CD8-positive, alpha-beta memory T cell (primary cell): ENCODE measurements around the gene BLTP3B. TPM values are rescaled to one million over a fixed set of nuclear protein-coding genes. Genes with fewer than 3 reads are reported as not detected.
A peak's percentile ranks its signal among the peaks of the same experiment; 100 is the strongest.

Experiments
- CTCF ChIA-PET: fragments of 350-600 bp; sonication (Branson Sonifier 250); formaldehyde crosslinking; loops from one replicate; lab custom pipeline; 2021; ENCODE audit warnings: antibody characterized with exemption; lab: Charles Lee
- POLR2A ChIA-PET: fragments of 350-600 bp; sonication (Branson Sonifier 250); formaldehyde crosslinking; loops from one replicate; lab custom pipeline; 2021; ENCODE audit warnings: antibody characterized with exemption; lab: Charles Lee
- DNase-seq, 5 donors: peaks; one replicate each; pipeline versions ENCODE4 v3.0.0 to v3.0.0-alpha.2; 2020 to 2022; ENCODE audit warnings: mixed read lengths in 1 of 5
- H3K27ac ChIP-seq: one replicate; pipeline ENCODE4 v1.7.0; 2013; ENCODE audit warnings: low read depth, mild to moderate bottlenecking, low read length, moderate library complexity
- H3K27me3 ChIP-seq: 2 replicates; pipeline ENCODE4 v1.7.0; 2013; ENCODE audit warnings: low read length, mild to moderate bottlenecking; ENCODE audit not compliant: insufficient read depth, poor library complexity, severe bottlenecking
- H3K36me3 ChIP-seq: 2 replicates; pipeline ENCODE4 v1.7.0; 2013; ENCODE audit warnings: mild to moderate bottlenecking, low read length, moderate library complexity; ENCODE audit not compliant: insufficient read depth
- H3K4me1 ChIP-seq: 2 replicates; pipeline ENCODE4 v1.7.0; 2013; ENCODE audit warnings: mild to moderate bottlenecking, low read length, moderate library complexity; ENCODE audit not compliant: insufficient read depth
- H3K4me3 ChIP-seq: 2 replicates; pipeline ENCODE4 v1.7.0; 2013; ENCODE audit warnings: mild to moderate bottlenecking, low read length
- H3K9me3 ChIP-seq: 2 replicates; pipeline ENCODE4 v1.7.0; 2013; ENCODE audit warnings: mild to moderate bottlenecking, low read length
- H3K27ac Mint-ChIP-seq, 8 donors: one replicate each; pipeline ENCODE4 v1.8.0; 2020 to 2021; ENCODE audit warnings: mixed read lengths in 8 of 8, mild to moderate bottlenecking in 6 of 8, inconsistent platforms in 3 of 8, moderate library complexity in 3 of 8
- H3K27me3 Mint-ChIP-seq, 2 donors: one replicate each; pipeline ENCODE4 v1.8.0; 2020 to 2021; ENCODE audit warnings: mixed read lengths in 2 of 2, mild to moderate bottlenecking in 1 of 2, moderate library complexity in 1 of 2
- H3K36me3 Mint-ChIP-seq, 3 donors: one replicate each; pipeline ENCODE4 v1.8.0; 2020 to 2021; ENCODE audit warnings: mixed read lengths in 3 of 3, inconsistent platforms in 1 of 3, mild to moderate bottlenecking in 1 of 3
- H3K4me1 Mint-ChIP-seq, 3 donors: one replicate each; pipeline ENCODE4 v1.8.0; 2020 to 2021; ENCODE audit warnings: mixed read lengths in 3 of 3, inconsistent platforms in 1 of 3, mild to moderate bottlenecking in 1 of 3
- H3K4me3 Mint-ChIP-seq, 7 donors: one replicate each; pipeline ENCODE4 v1.8.0; 2020 to 2021; ENCODE audit warnings: mixed read lengths in 7 of 7, mild to moderate bottlenecking in 6 of 7, moderate library complexity in 4 of 7, inconsistent platforms in 2 of 7
- H3K9me3 Mint-ChIP-seq, 5 donors: one replicate each; pipeline ENCODE4 v1.8.0; 2020 to 2022; ENCODE audit warnings: mixed read lengths in 5 of 5, mild to moderate bottlenecking in 3 of 5, moderate library complexity in 2 of 5, inconsistent platforms in 1 of 5
- polyA plus RNA-seq: library from polyadenylated mRNA; unstranded; fragments of 300-500 nt; fragmentation: Illumina TruSeq; gene quantifications from one replicate; pipeline ENCODE4 v1.2.3, GENCODE V29; 2021
- total RNA-seq, 2 experiments: library from RNA; stranded (reverse); gene quantifications; one replicate each; pipeline ENCODE4 v1.2.3, GENCODE V29; 2021

BLTP3B gene
- total and polyA plus RNA-seq, 3 experiments from 2014 or later, result 15.2 to 65.1 (median 60.9) TPM

GRCh38 chr12:100123316-100124095 lies 19.2 kb downstream of the BLTP3B start:
- Mint-ChIP-seq H3K4me1 (peaks cover 24 to 47% (median 31%) of the 10 kb centered on the region in 3 donors), H3K4me3 (no peak overlapping the region), H3K9me3 (peaks cover 0 to 5% (median 3%) of the 10 kb centered on the region in 5 donors), H3K27ac (peak overlapping the region in 1 of 8 donors; percentile 38), H3K36me3 (peaks cover 0 to 16% (median 0%) of the 10 kb centered on the region in 3 donors), H3K27me3 (no peaks in the 10 kb centered on the region)
- no peak for DNase-seq
- ChIA-PET CTCF (no interaction called here), POLR2A (interaction anchor here (0.7 kb wide), 1 partner anchor 1600 kb away, joined by 3 read pairs; no protein-coding TSS in a partner anchor)
- H3K27ac ChIP-seq, result no peak overlapping the region
- no peak overlapping the region for H3K4me3 ChIP-seq
- no peaks in the 10 kb centered on the region for H3K27me3 ChIP-seq
- peaks cover 10% of the 10 kb centered on the region for H3K4me1 ChIP-seq
- no peaks in the 10 kb centered on the region for H3K36me3 ChIP-seq
- no peaks in the 10 kb centered on the region for H3K9me3 ChIP-seq

- Mint-ChIP-seq H3K9me3 (peaks cover 0 to 5% (median 3%) of the 10 kb centered on the region in 5 donors), H3K36me3 (peaks cover under 1 to 25% (median 5%) of the 10 kb centered on the region in 3 donors), H3K27ac (no peak overlapping the region), H3K4me1 (peaks cover 12 to 30% (median 16%) of the 10 kb centered on the region in 3 donors), H3K27me3 (no peaks in the 10 kb centered on the region), H3K4me3 (no peak overlapping the region)
- Histone ChIP-seq H3K27ac (no peak overlapping the region), H3K4me3 (no peak overlapping the region), H3K9me3 (no peaks in the 10 kb centered on the region), H3K36me3 (no peaks in the 10 kb centered on the region), H3K4me1 (no peaks in the 10 kb centered on the region), H3K27me3 (no peaks in the 10 kb centered on the region)
- POLR2A ChIA-PET, result no interaction called here
- DNase-seq, result no peak
- CTCF ChIA-PET, result no interaction called here
Observed at GRCh38 chr12:100120355-100120754, 22.3 kb downstream of the BLTP3B start.

GRCh38 chr12:100115291-100115690 lies 27.4 kb downstream of the BLTP3B start:
- peaks cover 8 to 25% (median 9%) of the 10 kb centered on the region in 3 donors for H3K36me3 Mint-ChIP-seq
- H3K27ac ChIP-seq, result no peak overlapping the region

GRCh38 chr12:100114574-100114973 lies 28.1 kb downstream of the BLTP3B start:
- Histone ChIP-seq H3K27ac (no peak overlapping the region), H3K9me3 (no peaks in the 10 kb centered on the region), H3K4me1 (no peaks in the 10 kb centered on the region), H3K36me3 (no peaks in the 10 kb centered on the region), H3K4me3 (no peak overlapping the region), H3K27me3 (no peaks in the 10 kb centered on the region)
- CTCF ChIA-PET, result no interaction called here
- peaks cover 26 to 34% (median 29%) of the 10 kb centered on the region in 3 donors for H3K4me1 Mint-ChIP-seq
- H3K9me3 Mint-ChIP-seq, result no peaks in the 10 kb centered on the region
- H3K36me3 Mint-ChIP-seq, result peaks cover 8 to 22% (median 12%) of the 10 kb centered on the region in 3 donors
- DNase-seq, result no peak
- no peak overlapping the region for H3K4me3 Mint-ChIP-seq
- H3K27ac Mint-ChIP-seq, result peak overlapping the region in 1 of 8 donors; percentile 8
- POLR2A ChIA-PET, result no interaction called here
- no peaks in the 10 kb centered on the region for H3K27me3 Mint-ChIP-seq

More at GRCh38 chr12:100115291-100115690, 27.4 kb downstream of the BLTP3B start:
- no peak for DNase-seq
- Histone ChIP-seq H3K4me1 (no peaks in the 10 kb centered on the region), H3K9me3 (no peaks in the 10 kb centered on the region), H3K4me3 (no peak overlapping the region), H3K27me3 (no peaks in the 10 kb centered on the region), H3K36me3 (no peaks in the 10 kb centered on the region)
- no peak overlapping the region for H3K4me3 Mint-ChIP-seq
- no peaks in the 10 kb centered on the region for H3K27me3 Mint-ChIP-seq
- peaks cover 0 to under 1% (median 0%) of the 10 kb centered on the region in 5 donors for H3K9me3 Mint-ChIP-seq
- ChIA-PET POLR2A (no interaction called here), CTCF (no interaction called here)
- H3K27ac Mint-ChIP-seq, result no peak overlapping the region
- peaks cover 23 to 31% (median 29%) of the 10 kb centered on the region in 3 donors for H3K4me1 Mint-ChIP-seq

GRCh38 chr12:100110276-100110675 lies 32.4 kb downstream of the BLTP3B start:
- no peak overlapping the region for H3K4me3 Mint-ChIP-seq
- Histone ChIP-seq H3K9me3 (no peaks in the 10 kb centered on the region), H3K36me3 (no peaks in the 10 kb centered on the region), H3K4me3 (no peak overlapping the region), H3K27ac (no peak overlapping the region), H3K4me1 (no peaks in the 10 kb centered on the region), H3K27me3 (no peaks in the 10 kb centered on the region)
- no peak for DNase-seq
- H3K9me3 Mint-ChIP-seq, result peaks cover 0 to 3% (median 2%) of the 10 kb centered on the region in 5 donors
- H3K4me1 Mint-ChIP-seq, result peaks cover 19 to 36% (median 19%) of the 10 kb centered on the region in 3 donors
- H3K36me3 Mint-ChIP-seq, result peaks cover 19 to 38% (median 31%) of the 10 kb centered on the region in 3 donors
- H3K27me3 Mint-ChIP-seq, result no peaks in the 10 kb centered on the region
- peak overlapping the region in 1 of 8 donors; percentile 24 for H3K27ac Mint-ChIP-seq
- ChIA-PET POLR2A (no interaction called here), CTCF (no interaction called here)

GRCh38 chr12:100106861-100107260 lies 35.8 kb downstream of the BLTP3B start:
- DNase-seq, result no peak
- peaks cover 0 to 3% (median 2%) of the 10 kb centered on the region in 5 donors for H3K9me3 Mint-ChIP-seq
- no peaks in the 10 kb centered on the region for H3K27me3 ChIP-seq
- no peaks in the 10 kb centered on the region for H3K27me3 Mint-ChIP-seq
- no peaks in the 10 kb centered on the region for H3K4me1 ChIP-seq
- H3K9me3 ChIP-seq, result no peaks in the 10 kb centered on the region
- H3K4me3 Mint-ChIP-seq, result no peak overlapping the region
- CTCF ChIA-PET, result no interaction called here
- H3K36me3 ChIP-seq, result no peaks in the 10 kb centered on the region
- no peak overlapping the region for H3K4me3 ChIP-seq
- H3K27ac Mint-ChIP-seq, result no peak overlapping the region
- H3K36me3 Mint-ChIP-seq, result peaks cover 23 to 44% (median 27%) of the 10 kb centered on the region in 3 donors
- peaks cover 8 to 17% (median 10%) of the 10 kb centered on the region in 3 donors for H3K4me1 Mint-ChIP-seq
- H3K27ac ChIP-seq, result no peak overlapping the region
- POLR2A ChIA-PET, result no interaction called here

- ChIA-PET CTCF (no interaction called here), POLR2A (no interaction called here)
- DNase-seq, result no peak
- Mint-ChIP-seq H3K4me1 (peaks cover 8 to 14% (median 10%) of the 10 kb centered on the region in 3 donors), H3K4me3 (no peak overlapping the region), H3K27me3 (no peaks in the 10 kb centered on the region), H3K36me3 (peaks cover 27 to 55% (median 27%) of the 10 kb centered on the region in 3 donors), H3K27ac (no peak overlapping the region), H3K9me3 (peaks cover 0 to 3% (median 2%) of the 10 kb centered on the region in 5 donors)
- H3K27me3 ChIP-seq, result no peaks in the 10 kb centered on the region
- H3K36me3 ChIP-seq, result no peaks in the 10 kb centered on the region
- H3K9me3 ChIP-seq, result no peaks in the 10 kb centered on the region
- no peaks in the 10 kb centered on the region for H3K4me1 ChIP-seq
- H3K27ac ChIP-seq, result no peak overlapping the region
- no peak overlapping the region for H3K4me3 ChIP-seq
Observed at GRCh38 chr12:100105661-100106060, 37.0 kb downstream of the BLTP3B start.

- Histone ChIP-seq H3K27ac (no peak overlapping the region), H3K36me3 (no peaks in the 10 kb centered on the region), H3K9me3 (no peaks in the 10 kb centered on the region), H3K27me3 (no peaks in the 10 kb centered on the region), H3K4me3 (no peak overlapping the region), H3K4me1 (no peaks in the 10 kb centered on the region)
- Mint-ChIP-seq H3K4me1 (peaks cover 0 to 5% (median 1%) of the 10 kb centered on the region in 3 donors), H3K4me3 (no peak overlapping the region), H3K36me3 (peaks cover 22 to 55% (median 27%) of the 10 kb centered on the region in 3 donors), H3K9me3 (no peaks in the 10 kb centered on the region), H3K27ac (peak overlapping the region in 1 of 8 donors; percentile 31), H3K27me3 (no peaks in the 10 kb centered on the region)
- POLR2A ChIA-PET, result no interaction called here
- CTCF ChIA-PET, result interaction anchor here (1.2 kb wide), 1 partner anchor 53 kb away, joined by 3 read pairs; no protein-coding TSS in a partner anchor
- no peak for DNase-seq
Observed at GRCh38 chr12:100101000-100101399, 41.7 kb downstream of the BLTP3B start.
